Hepatocyte (in vitro differentiated cells): ENCODE data around the gene DYSF. TPM values are rescaled to one million over a fixed set of nuclear protein-coding genes. Genes with fewer than 3 reads are reported as not detected.

Experiments
- DNase-seq: peaks from one replicate; pipeline ENCODE4 v3.0.0-alpha.2; 2016; ENCODE audit warnings: low spot score
- H2AFZ ChIP-seq: fragments of 200-600 bp; sonication (generic); 2 replicates; pipeline ENCODE4 v1.6.0; 2016; ENCODE audit warnings: antibody characterized with exemption, mild to moderate bottlenecking
- H3K27ac ChIP-seq: fragments of 200-600 bp; sonication (generic); 2 replicates; pipeline ENCODE4 v1.5.1; 2016; ENCODE audit warnings: mild to moderate bottlenecking
- H3K27me3 ChIP-seq: fragments of 200-600 bp; sonication (generic); 2 replicates; pipeline ENCODE4 v1.6.1; 2016
- H3K36me3 ChIP-seq: fragments of 200-600 bp; sonication (generic); replicated peaks from 2 replicates; pipeline ENCODE4 v1.5.1; 2016; ENCODE audit warnings: low read depth; ENCODE audit not compliant: insufficient read depth
- H3K4me1 ChIP-seq: fragments of 200-600 bp; sonication (generic); 2 replicates; pipeline ENCODE4 v1.5.1; 2016; ENCODE audit warnings: mild to moderate bottlenecking, moderate library complexity; ENCODE audit not compliant: insufficient read depth
- H3K4me2 ChIP-seq: fragments of 200-600 bp; sonication (generic); 2 replicates; pipeline ENCODE4 v1.6.0; 2016
- H3K4me3 ChIP-seq: fragments of 200-600 bp; sonication (generic); 2 replicates; pipeline ENCODE4 v1.5.1; 2016; ENCODE audit warnings: mild to moderate bottlenecking
- H3K79me2 ChIP-seq: fragments of 200-600 bp; sonication (generic); 2 replicates; pipeline ENCODE4 v1.6.0; 2017; ENCODE audit warnings: mild to moderate bottlenecking
- H3K9me2 ChIP-seq: fragments of 200-600 bp; sonication (generic); replicated peaks from 2 replicates; pipeline ENCODE4 v1.6.0; 2017; ENCODE audit warnings: mild to moderate bottlenecking; ENCODE audit not compliant: insufficient read depth
- H3K9me3 ChIP-seq: fragments of 200-600 bp; sonication (generic); 2 replicates; pipeline ENCODE4 v1.5.1; 2016; ENCODE audit warnings: low read depth, mild to moderate bottlenecking
- H4K20me1 ChIP-seq: fragments of 200-600 bp; sonication (generic); 2 replicates; pipeline ENCODE4 v1.6.0; 2016; ENCODE audit warnings: mild to moderate bottlenecking; ENCODE audit not compliant: insufficient read depth, poor library complexity, severe bottlenecking
- EZH2 ChIP-seq: fragments of 200-600 bp; sonication (generic); IDR thresholded peaks from 2 replicates; pipeline ENCODE4 v1.6.1; 2016; ENCODE audit warnings: antibody characterized with exemption, mild to moderate bottlenecking, borderline replicate concordance
- EZH2phosphoT487 ChIP-seq: fragments of 200-600 bp; sonication (generic); IDR thresholded peaks from one replicate; pipeline ENCODE4 v1.6.1; 2018; ENCODE audit warnings: antibody characterized with exemption, mild to moderate bottlenecking, low read depth, moderate library complexity; ENCODE audit not compliant: unreplicated experiment, severe bottlenecking
- WGBS: methylation state at CpG from one replicate; pipeline ENCODE4 v1.1.6; 2016; ENCODE audit warnings: low lambda C conversion rate; ENCODE audit errors: missing lambda C conversion rate; 5-methylcytosine and 5-hydroxymethylcytosine counted together
- polyA plus RNA-seq: library from polyadenylated mRNA; unstranded; fragments of >200 nt; fragmentation: Nextera tagmentation; extraction: Ambion mirVana; gene quantifications from 2 replicates; pipeline ENCODE4 v1.2.1, GENCODE V29; 2016
- total RNA-seq: library from RNA; depleted of rRNA; stranded (reverse); fragments of >200 nt; gene quantifications from 2 replicates; pipeline ENCODE4 v1.2.3, GENCODE V29; 2014
- TF ChIP-seq, protein P1 (sequence below): fragments of 200-600 bp; sonication (generic); IDR thresholded peaks from 2 replicates; pipeline ENCODE4 v1.5.1; 2016; ENCODE audit warnings: antibody characterized with exemption, mild to moderate bottlenecking; ENCODE audit not compliant: poor library complexity

DYSF gene
- total and polyA plus RNA-seq, 2 experiments from 2014 or later = 0.25 to 0.90 TPM

DNA sequence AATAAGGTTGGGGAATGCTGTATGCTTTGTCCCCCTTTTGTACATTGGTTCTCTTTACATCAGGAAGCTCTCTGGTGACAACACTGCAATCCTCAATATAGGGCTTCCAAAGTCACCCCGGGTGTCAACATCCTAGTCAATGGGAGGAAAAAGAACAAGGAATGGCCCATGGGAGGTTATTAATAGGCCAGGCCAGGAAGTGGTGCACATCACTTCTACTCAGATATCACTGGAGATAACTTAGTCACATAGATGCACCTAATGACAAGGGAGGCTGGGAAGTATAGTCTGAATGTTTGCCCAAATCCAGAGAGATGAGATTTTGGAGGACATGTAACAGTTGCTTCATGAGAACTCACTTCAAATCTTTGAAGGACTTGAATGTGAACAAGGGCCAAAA lies 274.7 kb downstream of the DYSF start:
- Histone ChIP-seq H2AFZ (no peak overlapping the region), H3K4me2 (no peak overlapping the region), H3K36me3 (no peaks in the 10 kb centered on the region), H4K20me1 (no peaks in the 10 kb centered on the region), H3K79me2 (no peaks in the 10 kb centered on the region), H3K9me2 (no peaks in the 10 kb centered on the region), H3K27ac (no peak overlapping the region), H3K4me3 (no peak overlapping the region), H3K4me1 (no peaks in the 10 kb centered on the region), H3K9me3 (no peaks in the 10 kb centered on the region), H3K27me3 (no peaks in the 10 kb centered on the region)
- no peak for DNase-seq
- WGBS = 89% methylated on average over 1 of the region's 1 CpG
- TF ChIP-seq EZH2 (no peak), EZH2phosphoT487 (no peak)
- TF ChIP-seq, protein P1, sequence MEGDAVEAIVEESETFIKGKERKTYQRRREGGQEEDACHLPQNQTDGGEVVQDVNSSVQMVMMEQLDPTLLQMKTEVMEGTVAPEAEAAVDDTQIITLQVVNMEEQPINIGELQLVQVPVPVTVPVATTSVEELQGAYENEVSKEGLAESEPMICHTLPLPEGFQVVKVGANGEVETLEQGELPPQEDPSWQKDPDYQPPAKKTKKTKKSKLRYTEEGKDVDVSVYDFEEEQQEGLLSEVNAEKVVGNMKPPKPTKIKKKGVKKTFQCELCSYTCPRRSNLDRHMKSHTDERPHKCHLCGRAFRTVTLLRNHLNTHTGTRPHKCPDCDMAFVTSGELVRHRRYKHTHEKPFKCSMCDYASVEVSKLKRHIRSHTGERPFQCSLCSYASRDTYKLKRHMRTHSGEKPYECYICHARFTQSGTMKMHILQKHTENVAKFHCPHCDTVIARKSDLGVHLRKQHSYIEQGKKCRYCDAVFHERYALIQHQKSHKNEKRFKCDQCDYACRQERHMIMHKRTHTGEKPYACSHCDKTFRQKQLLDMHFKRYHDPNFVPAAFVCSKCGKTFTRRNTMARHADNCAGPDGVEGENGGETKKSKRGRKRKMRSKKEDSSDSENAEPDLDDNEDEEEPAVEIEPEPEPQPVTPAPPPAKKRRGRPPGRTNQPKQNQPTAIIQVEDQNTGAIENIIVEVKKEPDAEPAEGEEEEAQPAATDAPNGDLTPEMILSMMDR = no peak

DNA sequence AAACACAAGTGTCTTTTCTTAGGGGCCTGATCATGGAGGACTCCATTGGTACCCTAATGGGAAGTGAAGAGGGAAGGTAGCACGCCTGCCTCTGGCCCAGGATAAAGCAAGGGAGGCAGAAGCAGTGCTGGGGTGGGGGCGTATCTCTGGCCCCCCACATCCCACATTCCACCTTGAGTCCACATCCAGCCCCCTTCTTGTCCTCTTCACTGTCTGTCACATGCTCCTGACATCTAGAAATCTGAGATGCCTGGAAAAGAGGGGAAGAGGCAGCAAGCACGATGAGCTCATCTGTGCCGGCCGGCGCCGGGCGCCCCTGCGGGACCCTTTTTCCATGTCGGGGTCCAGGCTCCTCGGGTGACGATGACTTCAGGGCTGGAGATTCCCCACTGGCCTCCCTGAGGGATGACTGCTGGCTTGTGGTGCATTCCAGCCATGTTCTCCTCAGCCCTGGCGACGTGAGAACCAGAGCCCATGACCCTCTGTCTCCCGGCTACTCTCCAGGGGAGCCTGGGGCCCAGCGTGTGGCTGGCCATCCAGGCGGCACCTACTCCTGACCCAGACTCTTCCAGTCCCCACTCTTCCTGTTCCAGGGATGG lies 277.5 kb downstream of the DYSF start:
- Histone ChIP-seq H3K79me2 (no peaks in the 10 kb centered on the region), H4K20me1 (no peaks in the 10 kb centered on the region), H3K9me2 (no peaks in the 10 kb centered on the region), H3K4me2 (no peak overlapping the region), H3K4me1 (no peaks in the 10 kb centered on the region), H3K27ac (no peak overlapping the region), H3K36me3 (no peaks in the 10 kb centered on the region), H3K27me3 (no peaks in the 10 kb centered on the region), H3K9me3 (no peaks in the 10 kb centered on the region), H2AFZ (no peak overlapping the region), H3K4me3 (no peak overlapping the region)
- WGBS = 87% methylated on average over 17 of the region's 17 CpGs
- TF ChIP-seq EZH2phosphoT487 (no peak), EZH2 (no peak)
- TF ChIP-seq, protein P1 = no peak
- no peak for DNase-seq

DNA sequence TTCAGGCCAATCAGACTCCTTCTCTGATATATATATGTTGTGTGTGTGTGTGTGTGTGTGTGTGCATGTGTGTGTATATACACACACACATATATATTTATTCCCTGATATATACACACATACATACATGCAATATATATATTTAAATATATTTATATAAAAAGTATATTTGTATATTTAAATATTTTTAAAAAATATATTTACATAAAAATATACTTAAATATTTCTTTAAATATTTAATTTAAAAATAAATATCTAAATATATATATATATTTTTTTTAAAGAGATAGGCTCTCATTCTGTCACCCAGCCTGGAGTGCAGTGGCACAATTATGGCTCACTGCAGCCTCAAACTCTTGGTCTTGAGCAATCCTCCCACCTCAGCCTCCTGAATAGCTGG lies 281.3 kb downstream of the DYSF start:
- DNase-seq = no peak
- no peaks in the 10 kb centered on the region for H3K36me3 ChIP-seq
- no peaks in the 10 kb centered on the region for H4K20me1 ChIP-seq
- no peak overlapping the region for H2AFZ ChIP-seq
- no peaks in the 10 kb centered on the region for H3K27me3 ChIP-seq
- H3K4me1 ChIP-seq = no peaks in the 10 kb centered on the region
- H3K9me3 ChIP-seq = no peaks in the 10 kb centered on the region
- TF ChIP-seq, protein P1 = no peak
- no peak for TF ChIP-seq EZH2phosphoT487
- H3K4me3 ChIP-seq = no peak overlapping the region
- no peak overlapping the region for H3K4me2 ChIP-seq
- H3K27ac ChIP-seq = no peak overlapping the region
- no peaks in the 10 kb centered on the region for H3K9me2 ChIP-seq
- H3K79me2 ChIP-seq = no peaks in the 10 kb centered on the region

DNA sequence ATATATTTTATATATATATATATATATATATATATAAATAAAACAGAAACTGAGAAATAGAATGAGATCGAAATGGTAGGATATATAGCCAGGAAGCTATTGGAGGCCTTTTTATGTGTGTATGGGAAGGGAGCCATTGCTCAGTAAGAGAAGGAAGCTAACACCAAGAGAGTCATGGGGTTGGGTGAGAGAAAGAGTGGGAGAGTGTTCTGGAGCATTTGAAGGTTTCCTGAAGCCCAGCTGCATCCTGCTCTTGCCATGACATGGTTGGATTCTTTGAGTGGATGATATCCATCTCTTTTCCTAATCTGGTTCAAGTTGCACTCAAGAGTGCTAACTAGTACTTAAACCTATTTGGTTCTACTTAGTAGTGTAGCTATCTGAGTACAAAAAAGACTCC lies 282.3 kb downstream of the DYSF start:
- TF ChIP-seq EZH2 = no peak
- H3K4me2 ChIP-seq = no peak overlapping the region
- no peak overlapping the region for H2AFZ ChIP-seq
- no peaks in the 10 kb centered on the region for H3K9me2 ChIP-seq
- H3K27me3 ChIP-seq = no peaks in the 10 kb centered on the region
- no peaks in the 10 kb centered on the region for H3K79me2 ChIP-seq
- no peaks in the 10 kb centered on the region for H3K36me3 ChIP-seq
- no peaks in the 10 kb centered on the region for H3K9me3 ChIP-seq
- H4K20me1 ChIP-seq = no peaks in the 10 kb centered on the region
- no peaks in the 10 kb centered on the region for H3K4me1 ChIP-seq
- 97% methylated on average over 1 of the region's 1 CpG for WGBS
- H3K27ac ChIP-seq = no peak overlapping the region
- no peak for DNase-seq
- no peak overlapping the region for H3K4me3 ChIP-seq

Other genes starting within 250 kb of the DYSF start
- gene PAIP2B, start 226.5 kb upstream of the DYSF start, total RNA-seq = 4.4 and 4.8 TPM in 2 replicates
- 1.8 and 2.6 TPM in 2 replicates for gene PAIP2B, start 226.5 kb upstream of the DYSF start, polyA plus RNA-seq
- gene ZNF638, start 121.8 kb upstream of the DYSF start, total RNA-seq = 141 and 170 TPM in 2 replicates
- gene ZNF638, start 121.8 kb upstream of the DYSF start, polyA plus RNA-seq = 41.2 and 52.7 TPM in 2 replicates